Measurements from ENCODE around the gene ANKRD33B.
"Not testable (repeated sequence)": the region's sequence is repeated elsewhere in the genome, so short reads cannot be mapped to it uniquely, and the experiment has no call there.

The ANKRD33B gene

DNA sequence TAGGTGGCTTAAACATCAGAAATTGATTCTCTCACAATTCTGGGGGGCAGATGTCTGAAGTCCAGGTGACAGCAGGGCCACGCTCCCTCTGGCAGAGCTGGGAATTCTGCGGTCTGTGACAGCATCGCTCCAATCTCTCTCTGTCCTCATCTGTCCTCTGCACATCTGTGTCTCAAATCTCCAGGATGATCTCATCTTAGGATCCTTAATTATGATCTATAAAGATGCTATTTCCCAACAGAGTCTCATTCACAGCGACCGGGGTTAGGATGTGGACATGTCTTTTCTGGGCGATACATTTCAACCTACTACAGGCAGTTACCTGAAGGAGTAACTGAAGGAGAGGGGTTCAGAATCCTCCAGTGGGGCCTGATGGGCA, 31.4 kb downstream of the ANKRD33B start:
- DNase-seq: no peak

DNA sequence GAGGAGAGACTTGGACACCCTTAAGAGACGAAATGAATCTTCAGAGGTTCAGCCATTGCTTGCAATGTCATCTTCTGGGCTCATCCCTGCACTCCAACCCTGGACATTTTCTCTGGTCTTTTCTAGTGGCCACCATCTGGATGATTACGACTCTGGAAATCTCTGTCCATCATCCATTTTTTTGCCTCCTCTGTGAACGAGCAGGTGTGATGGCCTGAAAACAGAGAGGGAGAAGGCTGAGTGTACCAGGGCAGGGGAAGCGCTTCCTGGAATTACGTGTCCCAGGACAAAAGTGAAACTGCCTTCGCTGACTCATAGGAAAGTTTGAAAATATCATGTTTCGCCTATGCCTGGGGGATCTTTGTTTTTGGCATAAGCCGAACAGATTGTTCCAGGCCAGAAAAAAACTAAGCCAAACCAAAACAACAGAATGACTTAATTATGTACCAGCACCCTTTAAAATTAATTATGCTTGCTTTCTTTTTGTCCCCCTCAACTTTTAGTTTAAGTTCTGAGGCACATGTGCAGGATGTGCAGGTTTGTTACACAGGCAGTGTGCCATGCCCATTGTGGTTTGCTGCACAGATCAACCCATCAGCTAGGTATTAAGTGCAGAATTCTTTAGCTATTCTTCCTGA, 31.9 kb downstream of the ANKRD33B start:
- DNase-seq: peak; percentile 66

DNA sequence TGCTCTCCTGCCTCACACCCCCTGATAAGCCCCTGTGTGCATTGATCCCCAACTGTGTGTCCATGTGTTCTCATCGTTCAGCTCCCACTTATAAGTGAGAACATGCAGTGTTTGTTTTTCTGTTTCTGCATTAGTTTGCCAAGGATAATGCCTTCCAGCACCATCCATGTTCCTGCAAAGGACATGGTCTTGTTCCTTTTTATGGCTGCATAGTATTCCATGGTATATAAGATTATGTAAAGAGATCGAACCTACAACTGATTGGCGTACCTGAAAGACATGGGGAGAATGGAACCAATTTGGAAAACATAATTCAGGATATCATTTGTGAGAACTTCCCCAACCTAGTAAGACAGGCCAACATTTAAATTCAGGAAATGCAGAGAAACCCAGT, 32.4 kb downstream of the ANKRD33B start:
- DNase-seq: no peak

DNA sequence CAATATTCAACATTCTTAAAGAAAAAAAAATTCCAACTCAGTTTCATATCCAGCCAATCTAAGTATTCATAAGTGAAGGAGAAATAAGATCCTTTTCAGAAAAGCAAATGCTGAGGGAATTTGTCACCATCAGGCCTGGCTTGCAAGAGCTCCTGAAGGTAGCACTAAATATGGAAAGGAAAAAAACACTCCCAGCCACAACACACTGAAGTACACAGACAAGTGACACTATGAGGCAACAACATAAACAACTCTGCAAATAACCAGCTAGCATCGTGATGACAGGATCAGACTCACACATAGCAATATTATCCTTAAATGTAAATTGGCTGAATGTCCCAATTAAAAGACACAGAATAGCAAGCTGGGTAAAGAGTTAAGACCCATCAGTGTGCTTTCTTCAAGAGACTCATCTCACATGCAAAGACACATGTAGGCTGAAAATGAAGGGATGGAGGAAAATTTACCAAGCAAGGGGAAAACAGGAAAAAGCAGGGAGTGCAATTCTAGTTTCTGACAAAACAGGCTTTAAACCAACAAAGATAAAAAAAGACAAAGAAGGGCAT, 33.1 kb downstream of the ANKRD33B start:
- no peak for DNase-seq

DNA sequence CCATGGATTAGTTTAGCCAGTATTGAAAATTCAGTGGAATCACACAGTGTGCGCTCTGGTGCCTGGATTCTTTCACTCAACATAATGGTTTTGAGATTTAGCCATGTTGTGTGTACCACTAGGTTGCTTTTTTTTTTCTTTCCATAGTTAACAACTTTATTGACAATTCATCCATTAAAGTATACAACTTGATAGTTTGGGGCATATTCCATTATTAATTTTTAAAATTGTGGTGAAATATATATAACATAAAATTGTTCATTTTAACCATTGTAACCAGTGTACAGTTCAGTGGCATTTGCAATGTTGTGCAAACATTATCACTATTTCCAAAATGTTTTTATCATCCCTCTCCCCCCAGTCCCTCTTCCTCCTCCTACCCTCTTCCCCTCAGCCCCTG, 35.2 kb downstream of the ANKRD33B start:
- no peak for DNase-seq

DNA sequence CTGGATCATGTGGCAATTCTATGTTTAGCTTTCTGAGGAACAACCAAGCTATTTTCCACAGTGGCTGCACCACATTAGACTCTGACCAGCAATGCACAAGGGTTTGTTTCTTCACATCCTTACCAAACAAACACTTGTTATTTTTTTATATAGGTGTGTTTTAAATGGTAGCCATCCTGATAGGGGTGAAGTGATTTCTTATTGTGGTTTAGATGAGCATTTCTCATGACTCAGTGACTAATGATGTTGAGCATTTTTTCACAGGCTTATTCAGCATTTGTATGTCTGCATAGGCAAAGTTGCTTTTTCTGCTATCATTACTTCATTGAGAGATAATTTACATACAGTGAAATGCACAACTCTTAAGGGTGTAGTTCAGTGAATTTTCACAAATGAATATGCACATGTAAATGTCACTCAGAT, 36.0 kb downstream of the ANKRD33B start:
- DNase-seq: no peak

DNA sequence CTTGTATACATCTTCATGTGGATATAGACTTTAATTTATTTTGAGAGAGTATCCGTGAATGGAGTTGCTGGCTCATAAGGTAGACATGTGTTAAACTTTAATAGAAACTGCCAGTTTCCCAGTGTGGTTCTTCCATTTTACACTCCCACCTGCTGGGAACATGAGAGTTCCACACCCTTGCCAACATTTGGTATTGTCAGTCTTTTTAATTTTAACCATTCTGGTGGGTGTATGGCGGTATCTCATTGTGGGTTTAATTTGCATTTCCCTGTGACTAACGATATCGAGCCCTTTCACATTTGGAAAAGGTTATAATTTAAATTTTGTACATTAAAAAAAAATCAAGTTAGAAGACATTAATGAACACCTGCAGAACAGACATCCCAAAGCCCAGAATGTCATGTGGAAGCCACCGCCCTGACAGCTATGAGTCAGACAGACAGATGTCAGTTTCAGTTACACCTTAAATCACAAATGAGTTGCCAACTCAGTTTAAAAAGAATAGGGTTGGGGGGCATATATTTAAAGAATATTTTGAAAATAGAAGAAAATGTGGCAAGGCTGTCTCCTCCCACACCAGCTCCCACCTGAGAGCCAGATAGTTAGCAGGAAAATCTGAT, 36.9 kb downstream of the ANKRD33B start:
- peak; percentile 33 for DNase-seq

DNA sequence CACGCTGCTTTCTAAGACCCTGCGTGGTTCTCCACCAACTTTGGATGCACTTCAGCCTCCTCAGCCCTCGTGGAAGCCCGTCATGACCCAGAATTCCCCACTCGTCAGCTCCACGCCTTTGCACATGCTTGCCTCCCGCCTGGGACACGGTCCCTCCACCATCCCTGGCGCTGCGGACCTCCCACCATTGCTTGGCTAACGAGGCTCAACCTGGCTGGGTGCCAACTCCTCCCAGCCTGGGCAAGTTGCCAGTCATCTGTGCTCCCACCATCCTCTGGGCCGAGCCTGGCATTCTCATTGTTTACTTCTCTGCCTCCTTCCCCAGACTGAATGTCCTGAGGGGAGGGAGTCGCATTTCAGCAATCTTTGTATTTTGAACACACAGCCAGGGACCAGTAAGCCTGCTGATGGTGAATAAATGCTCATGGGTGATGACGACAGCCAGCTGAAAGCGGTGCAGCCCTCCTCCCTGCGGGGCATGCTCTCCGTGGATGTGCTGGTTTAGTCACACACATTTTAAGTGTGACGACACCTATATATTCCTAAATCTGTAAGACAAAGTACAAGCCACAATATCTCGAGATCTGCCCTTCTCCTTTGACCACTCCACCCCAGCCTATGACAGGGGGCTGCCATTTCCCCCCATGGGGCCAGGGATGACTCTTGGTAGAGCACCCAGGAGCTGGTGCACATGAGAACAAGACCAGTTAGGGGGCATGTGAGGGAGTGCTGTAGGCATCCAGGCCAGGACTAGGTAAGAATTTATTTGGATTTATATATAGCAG, 37.6 kb downstream of the ANKRD33B start:
- no peak for DNase-seq

DNA sequence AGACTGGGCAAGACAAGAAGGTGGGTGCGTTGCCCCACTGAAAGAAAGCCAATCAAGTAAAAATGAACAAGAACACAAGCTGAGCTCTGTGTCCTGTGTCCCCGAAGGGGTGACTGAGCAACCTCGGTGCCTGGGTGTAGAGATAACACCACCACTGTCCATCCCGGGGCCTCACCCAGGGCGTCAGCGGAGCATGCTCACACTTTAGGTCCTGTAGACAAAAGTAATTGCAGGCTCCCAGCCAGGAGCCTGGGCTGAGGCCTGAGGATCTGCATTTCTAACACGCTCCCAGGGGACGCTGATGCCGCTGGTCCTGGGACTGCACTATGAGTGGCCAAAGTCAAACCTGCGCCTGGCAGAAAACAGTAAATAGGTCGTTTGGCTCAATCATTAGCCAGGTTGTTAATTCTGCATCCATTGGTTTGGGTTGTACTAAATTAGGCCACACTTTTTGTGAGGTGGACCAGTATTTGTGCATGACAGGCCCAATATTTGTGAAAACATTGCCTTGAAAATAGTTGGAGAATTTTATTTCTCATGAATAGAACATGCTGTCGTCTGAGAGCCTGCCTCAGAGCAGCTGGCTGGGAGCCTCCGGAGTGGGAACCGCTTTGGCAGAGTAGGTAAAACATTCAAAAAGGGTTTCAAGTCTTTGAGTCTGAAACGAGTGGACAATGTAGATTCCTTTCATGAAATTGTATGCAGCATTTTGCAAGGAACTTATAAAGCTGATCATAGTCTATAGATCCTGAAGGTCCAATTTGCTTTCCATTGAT, 38.3 kb downstream of the ANKRD33B start:
- no peak for DNase-seq

DNA sequence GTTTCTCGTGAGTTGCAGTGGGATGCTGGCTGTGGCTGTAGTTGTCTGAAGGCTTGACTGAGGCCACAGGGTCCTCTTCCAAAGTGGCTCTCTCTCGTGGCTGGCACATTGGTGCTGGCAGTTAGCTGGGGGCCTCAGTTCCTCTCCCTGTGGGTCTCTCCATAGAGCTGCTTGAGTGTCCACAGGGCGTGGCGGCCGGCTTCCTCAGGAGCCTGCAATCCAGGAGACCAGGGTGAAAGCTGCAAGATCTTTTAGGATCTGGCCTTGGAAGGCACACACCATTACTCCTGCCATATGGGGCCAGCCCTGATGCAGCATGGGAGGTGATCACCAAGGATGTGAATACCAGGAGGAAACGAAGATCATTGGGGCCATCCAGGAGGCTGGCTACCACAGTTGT, 41.1 kb downstream of the ANKRD33B start:
- DNase-seq: no peak

DNA sequence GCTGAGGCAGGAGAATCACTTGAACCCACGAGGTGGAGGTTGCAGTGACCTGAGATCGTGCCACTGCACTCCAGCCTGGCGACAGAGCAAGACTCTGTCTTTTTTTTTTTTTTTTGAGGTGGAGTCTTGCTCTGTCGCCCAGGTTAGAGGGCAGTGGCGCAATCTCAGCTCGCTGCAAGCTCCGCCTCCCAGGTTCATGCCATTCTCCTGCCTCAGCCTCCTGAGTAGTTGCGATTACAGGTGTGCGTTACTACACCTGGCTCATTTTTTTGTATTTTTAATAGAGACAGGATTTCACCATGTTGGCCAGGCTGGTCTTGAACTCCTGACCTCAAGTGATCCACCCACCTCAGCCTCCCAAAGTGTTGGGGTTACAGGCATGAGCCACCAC, 42.8 kb downstream of the ANKRD33B start:
- DNase-seq: not testable (repeated sequence)

DNA sequence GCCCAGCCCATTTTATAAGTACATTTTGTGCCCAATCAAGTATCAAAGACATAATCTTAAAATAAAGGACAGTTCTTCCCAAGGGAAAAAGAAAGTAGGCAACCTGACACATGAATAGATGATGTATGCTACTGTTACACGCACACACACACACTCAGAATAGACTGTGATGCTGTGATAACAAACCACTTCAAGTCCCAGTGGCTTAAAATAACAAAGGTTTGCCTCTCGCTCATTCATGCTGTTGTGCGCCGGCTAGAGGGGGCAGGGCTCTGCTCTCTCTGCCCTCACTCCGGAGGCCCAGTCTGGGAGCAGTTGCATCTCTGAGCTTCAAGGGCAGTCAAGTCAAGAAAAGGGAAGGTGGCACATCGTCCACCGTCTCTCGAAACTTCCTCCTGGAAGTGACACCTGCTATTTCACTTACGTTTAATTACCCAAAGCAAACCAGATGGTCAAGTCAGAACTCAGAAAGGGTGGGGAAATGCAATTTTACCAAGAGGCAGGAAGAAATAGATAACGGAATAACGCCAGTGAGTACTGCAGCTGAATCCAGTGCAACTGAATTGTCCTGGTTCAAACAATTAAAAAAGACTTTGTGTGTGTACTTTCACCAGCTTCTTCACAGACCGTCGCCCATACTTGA, 43.3 kb downstream of the ANKRD33B start:
- no peak for DNase-seq

DNA sequence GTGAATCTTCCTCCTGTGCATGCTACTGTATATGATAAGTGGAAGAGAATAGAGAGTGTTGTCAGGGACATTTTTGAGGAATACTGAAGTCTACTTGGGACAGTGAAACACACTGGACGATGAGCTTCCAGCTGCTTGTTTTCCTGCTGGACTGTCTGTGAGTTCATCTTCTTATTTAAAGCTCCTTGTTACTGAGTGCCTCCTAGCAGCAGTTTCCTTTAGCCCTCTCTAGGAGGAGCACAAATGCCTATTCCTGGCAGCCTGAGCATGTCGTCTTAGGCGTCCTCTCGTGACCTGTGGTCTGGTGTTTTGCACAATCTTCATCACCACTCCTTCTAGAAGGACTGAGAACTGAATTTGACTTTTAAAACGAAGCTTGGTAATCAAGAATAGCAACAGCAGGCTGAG, 43.8 kb downstream of the ANKRD33B start:
- DNase-seq: no peak

DNA sequence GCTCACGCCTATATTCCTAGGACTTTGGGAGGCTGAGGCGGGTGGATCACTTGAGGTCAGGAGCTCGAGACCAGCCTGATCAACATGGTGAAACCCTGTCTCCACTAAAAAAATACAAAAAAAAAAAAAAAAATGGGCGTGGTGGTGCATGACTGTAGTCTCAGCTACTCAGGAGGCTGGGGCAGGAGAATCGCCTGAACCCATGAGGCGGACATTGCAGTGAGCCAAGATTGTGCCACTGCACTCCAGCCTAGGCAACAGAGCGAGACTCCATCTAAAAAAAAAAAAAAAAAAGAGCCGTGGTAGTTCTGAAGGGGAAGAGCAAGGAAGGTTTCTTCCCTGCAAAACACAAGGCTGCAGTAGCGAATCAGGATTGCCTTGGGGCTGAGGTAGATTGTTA, 44.2 kb downstream of the ANKRD33B start:
- not testable (repeated sequence) for DNase-seq

DNA sequence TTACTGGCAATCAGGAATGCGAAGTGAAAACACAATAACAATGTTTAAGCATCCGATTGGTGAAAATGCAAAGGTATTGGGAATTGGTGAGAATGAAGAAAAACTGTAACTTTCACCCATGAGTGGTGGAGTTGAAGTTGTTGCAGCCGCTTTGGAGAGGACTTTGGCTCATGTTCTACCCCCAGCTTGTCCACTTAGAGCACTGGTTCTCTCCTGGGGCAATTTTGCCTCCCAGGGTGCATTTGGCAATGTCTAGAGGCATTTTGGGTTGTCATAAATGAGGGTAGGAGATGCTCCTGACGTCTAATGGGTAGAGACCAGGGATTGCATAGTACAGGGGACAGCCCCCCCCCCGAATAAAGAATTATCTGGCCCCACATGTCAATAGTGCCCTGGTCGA, 46.2 kb downstream of the ANKRD33B start:
- no peak for DNase-seq

DNA sequence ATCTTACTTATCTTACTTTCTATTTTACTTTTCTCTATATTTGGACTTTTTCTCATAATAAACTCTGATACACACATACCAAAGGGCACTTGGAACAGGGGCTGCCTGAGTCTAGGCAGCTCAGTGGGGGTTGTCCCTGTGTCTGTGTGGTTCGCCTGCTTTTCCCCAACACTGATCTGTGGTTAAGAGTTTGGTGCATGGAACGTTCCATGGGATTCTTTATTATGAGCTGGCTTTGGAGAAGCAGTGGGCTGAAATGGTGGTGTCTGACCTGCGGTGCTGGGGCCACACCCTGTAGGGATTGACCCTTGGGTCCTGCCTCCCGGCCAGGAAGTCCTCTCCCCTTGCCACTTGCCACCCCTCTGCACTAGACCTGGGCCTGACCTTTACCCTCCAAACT, 47.4 kb downstream of the ANKRD33B start:
- no peak for DNase-seq

DNA sequence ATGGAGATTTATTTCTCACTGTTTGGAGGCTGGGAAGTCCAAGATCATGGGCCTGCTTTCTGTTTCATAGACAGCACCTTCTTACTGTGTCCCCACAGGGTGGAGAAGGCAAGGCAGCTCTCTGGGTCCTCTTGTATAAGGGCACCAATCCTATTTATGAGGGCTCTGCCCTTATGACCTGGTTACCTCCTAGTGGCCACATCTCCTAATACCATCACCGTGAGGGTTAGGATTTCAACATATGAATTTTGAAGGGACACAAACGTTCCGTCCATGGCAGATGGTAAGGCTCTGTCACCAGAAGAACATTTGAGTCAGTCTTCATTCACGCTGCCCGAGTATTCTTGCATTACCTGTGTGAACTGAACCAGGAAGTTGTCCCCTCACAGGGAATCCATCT, 48.4 kb downstream of the ANKRD33B start:
- DNase-seq: no peak

DNA sequence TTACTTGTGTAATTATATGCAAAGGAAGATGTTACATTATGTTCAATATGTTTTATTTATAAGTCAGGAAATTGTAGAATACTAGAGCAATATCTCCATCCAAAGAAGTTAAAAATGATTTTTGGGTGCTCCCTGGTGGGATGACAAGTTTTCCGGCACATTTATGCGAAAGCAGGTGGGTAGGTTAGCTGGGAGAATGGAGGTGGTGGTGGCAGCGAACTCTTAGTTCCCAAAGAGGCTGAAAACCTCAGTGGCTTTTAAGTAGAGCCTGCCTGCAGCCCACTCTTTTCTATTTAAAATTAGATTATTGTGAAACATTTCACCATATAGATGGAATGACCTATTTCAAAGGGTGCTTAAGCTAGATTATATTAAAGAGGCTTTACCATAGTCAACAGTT, 51.8 kb downstream of the ANKRD33B start:
- no peak for DNase-seq

DNA sequence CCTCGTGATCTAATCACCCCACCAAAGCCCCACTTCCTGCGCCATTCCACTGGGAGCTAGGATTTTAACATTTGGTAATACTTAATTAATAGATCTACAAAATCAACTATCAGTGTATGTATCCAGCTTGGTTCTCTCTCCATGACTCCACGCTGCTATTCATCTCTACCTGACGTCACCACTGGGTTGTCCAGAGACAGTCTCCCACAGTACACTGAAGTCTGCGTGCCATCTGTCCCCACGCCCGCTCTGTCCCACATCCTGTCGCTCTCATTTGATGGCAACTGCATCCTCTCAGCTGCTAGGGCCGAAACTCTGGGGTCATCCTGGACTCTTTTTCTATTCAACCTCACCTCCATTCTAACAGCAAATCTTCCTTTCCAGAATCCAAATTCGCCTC, 53.2 kb downstream of the ANKRD33B start:
- DNase-seq: no peak

DNA sequence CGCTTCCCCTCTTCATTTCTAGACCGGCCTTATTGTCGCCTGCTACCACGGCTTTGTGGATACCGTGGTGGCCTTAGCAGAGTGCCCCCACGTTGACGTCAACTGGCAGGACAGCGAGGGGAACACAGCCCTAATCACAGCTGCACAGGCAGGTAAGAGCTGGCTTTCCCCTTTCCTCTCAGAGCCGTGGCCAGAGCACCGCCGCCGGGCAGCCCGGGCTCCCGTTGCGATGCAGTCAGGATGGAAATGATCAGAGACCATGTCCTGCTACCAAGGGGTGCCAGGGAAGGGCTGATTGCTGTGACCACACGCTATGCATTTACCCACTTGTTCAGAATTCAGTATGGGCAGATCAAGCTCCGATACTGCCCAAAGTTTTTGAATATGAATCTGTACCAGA, 54.4 kb downstream of the ANKRD33B start:
- no peak for DNase-seq

DNA sequence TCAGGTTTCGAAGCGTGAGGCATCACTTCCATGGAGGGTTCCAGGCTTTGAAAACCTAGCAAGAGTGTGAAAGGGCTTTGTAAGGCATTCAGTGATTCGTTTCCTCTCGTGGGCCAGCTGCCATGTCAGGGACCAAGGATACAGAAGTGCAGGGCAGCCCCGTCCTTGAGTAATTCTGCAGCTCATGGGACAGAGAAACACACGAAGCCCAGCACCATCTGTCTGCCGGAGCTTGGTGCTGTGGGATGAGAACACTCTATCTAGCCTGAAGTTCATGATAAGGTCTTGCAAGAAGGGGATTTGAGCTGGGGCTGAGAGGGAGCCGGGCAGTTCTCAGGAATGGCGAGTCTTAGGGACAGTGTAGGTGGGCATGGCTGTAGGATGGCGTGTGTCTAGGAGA, 55.8 kb downstream of the ANKRD33B start:
- DNase-seq: no peak

DNA sequence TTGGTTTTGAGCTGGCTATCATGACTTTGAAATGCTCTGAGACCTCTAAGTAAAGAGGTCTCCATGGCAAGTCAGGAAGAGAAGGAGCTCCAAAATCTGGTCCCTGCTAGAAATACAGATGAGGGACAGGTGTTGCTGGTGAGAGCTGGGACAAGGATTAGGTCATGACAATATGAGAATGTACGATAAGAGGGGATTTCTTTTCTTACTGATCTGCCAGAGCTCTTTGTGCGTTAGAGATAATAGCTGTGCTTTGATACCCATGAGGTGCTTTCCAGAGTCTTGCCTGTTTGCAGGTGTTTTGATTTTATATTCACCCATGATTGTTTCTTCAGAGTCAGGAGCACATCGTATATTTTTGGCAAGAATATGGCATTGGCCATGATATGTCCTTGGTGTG, 56.5 kb downstream of the ANKRD33B start:
- no peak for DNase-seq

DNA sequence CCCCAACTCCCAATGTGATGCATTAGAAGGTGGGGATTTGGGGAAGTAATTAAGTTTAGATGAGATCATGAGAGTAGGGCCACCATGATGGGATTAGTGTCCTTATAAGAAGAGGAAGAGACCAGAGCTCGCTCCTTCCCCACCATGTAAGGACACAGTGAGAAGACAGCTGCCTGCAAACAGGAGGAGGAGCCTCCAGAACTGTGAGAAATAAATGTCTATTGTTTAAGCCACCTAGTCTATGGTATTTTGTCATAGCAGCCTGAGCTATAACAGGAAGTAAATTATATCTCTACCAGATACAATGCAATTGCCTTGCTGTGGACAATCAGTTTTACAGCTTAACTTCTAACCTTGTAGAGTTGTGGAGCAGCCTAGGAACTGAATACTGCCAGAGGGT, 58.0 kb downstream of the ANKRD33B start:
- DNase-seq: no peak

Data from stimulated activated CD4-positive, alpha-beta T cell treated with anti-CD3 and anti-CD28 coated beads, Interleukin-4, amount 100 ng/mL, for 24 hours (primary cell).